ENCODE data around the gene TTLL10.

TTLL10 gene

DNA sequence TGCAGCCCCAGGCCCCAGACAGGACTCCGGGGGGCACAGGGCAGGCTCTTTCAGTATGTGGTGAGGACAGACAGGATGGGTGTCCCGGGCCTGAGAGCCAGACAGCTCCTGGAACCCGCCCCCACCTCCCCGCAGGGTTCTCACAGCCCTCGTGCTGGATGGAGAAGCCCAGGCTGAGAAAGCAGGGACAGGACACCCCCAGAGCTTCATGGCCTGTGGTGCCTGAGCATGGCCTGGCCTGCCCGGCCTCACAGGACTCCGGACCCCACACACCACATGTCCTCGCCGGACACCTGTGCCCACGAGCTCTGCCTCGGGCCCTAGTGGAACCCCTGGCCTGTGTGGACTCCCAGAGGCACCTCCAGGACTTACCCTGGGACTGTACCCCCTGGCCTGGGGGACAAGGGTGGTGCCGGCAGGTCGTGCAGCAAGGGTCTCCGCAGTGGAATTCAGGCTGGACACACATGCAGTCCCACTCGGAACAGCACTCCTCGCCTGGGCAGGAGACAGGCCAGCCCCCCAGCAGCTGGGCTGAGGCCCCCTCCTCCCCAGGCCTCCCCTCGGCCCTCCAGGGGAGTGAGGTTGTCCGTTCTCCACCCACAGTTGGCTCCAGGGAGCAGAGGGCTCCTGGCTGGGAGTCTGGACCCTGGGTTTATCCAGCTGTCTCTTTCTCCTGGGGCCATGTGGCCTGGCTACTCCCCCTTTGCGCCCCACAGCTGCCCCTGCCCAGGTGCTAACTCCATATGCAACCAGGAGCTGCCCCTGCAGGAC is 31.5 kb downstream of the TTLL10 start:
- DNase-seq (ENCODE audit: low read depth, low spot score) = no peak

DNA sequence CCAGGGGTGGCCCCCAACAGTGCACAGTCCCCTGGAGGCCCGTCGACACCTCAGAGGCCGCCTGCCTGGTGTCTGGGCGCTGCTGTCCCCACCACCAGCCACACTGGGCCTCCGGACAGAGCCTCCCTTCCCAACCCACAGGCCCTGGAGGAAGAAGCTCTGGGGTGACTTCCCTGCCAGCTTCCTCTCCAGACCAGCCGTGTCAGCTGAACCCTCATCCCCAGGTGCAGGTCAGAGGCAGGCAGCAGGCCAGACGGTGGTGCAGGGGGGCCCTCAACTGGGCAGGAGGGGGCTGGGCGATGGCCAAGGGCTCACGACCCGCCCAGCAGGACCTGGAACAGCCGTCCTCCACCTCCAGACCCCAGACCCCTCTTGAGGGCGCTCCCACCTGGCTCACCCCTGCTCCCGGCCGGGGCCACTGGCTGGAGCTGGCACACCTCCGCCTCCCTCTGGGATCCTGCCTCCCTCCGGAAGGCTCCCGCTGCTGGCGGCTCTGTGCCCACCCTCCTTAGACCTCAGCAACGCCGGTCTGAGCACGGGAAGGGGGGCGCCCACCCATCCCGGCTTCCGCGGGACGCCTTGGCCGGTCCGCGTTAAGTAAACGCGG is 32.2 kb downstream of the TTLL10 start:
- no peak for DNase-seq (ENCODE audit: low read depth, low spot score)

GRCh38 chr1:1206376-1206965 is 32.8 kb downstream of the TTLL10 start, which contains the start of gene TNFRSF18:
Gene TNFRSF18, minus strand, starts transcription at chr1:1206592. Its CDS starts 21 bp downstream, at chr1:1206571.
- DNase-seq (ENCODE audit: low read depth, low spot score) = no peak

GRCh38 chr1:1206966-1207531 is 33.4 kb downstream of the TTLL10 start:
- no peak for DNase-seq (ENCODE audit: low read depth, low spot score)

GRCh38 chr1:1207571-1207892 is 33.9 kb downstream of the TTLL10 start:
- no peak for DNase-seq (ENCODE audit: low read depth, low spot score)

DNA sequence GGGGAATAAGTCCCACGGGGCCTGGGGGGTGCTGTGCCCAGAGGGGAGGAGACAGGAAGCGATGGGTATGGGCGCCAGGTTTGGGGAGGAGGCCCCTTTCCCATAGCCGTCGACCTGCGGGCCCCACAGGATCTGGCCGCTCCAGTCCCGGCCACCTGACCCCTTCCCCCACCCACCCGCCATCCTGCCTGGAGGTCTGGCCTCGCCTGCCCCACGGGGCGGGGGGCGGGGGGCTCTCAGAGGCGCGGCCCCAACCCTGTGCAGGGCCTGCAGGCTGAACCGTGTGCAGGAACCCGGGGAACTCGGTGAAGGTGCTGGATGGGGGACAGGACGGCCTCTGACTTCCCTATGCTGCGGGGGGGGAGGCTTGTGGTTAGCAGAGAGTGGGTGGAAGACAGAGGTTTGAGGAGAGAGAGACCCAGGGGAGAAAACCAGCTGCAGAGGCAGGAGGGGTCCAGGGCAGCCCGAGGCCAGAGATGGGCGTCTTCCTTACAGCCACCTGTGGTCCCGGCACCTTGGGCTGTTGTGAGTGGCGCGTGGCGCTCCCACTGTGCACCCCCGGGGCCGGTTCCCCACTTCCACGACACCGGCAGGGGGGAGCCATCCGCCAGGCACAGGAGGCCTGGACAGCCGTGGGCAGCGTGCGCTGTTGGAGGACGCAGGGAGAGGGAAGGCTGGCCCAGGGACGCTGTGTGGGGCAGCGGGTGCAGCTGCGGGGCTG is 35.2 kb downstream of the TTLL10 start:
- no peak for DNase-seq (ENCODE audit: low read depth, low spot score)

DNA sequence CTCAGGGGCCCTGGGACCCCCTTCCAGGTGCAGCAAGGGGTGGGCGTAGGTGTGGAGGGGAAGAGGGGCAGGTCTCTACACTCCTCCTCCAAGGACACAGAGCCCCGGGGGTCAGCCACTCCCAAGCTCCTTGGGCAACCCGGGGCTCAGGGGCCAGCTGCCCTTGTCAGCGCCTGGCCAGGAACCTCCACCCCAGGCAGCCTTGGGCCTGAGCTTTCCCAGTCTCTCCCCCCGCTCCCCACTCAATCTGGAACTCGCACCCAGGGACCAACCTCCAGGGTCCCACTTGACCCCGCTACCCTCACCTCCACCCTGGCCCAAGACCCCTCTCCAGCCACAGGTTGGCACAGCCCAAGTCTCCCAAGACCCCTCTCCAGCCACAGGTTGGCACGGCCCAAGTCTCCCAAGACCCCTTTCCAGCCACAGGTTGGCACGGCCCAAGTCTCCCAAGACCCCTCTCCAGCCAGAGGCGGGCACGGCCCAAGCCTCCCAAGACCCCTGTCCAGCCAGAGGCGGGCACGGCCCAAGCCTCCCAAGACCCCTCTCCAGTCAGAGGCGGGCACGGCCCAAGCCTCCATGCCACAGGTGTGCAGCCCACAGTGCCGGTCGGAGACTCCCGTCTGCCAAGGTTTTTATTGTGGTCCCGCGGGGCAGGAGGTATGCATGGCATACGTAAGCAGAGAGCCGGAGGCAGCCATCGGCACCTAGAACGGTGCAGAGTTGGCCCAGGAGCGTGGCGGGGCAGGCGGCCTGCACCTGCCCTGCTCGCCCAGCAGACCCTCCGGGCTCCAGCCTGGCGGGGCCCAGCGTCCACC is 37.3 kb downstream of the TTLL10 start:
- DNase-seq (ENCODE audit: low read depth, low spot score) = no peak

DNA sequence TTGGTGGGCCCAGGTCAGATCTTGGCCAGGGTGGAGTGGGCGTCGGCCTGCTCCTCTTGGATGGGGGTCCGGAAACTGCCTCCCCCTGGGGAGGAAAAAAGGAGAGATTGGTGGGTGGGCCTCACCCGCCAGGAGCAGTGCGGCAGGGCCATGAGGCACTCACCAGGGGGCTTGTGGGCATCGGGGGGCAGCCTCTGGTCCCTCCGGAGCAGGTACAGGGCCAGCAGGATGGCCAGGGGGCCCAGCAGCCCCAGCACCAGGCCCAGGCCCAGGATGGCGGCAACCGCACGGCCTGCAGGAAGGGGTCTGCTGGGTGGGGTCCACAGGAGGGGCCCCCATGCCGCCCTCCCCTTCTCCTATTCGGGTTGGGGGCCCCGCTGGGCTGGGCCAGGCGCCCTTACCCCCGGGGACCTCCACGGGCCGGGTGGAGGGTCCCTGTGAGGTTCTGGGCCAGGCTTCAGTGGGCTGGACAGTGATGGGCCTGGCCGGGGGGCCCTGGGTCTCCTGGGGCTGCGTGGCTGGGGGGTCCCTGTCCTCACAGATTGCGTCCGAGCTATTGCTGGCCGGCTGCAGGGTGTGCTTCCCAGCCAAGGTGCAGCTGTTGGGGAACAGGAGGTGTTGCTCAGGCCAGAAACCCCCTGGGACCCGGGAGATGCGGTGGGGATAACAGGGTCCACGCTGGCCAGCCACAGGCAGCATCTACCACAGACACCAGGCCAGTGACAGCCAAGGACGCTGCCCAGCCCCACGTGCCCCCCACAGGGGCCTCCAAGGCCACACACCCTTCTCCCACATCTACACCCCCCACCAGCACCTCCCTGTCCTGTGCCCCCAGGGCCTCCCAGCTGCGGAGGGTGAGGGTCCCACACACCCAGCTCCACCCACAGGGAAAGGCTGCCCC is 38.1 kb downstream of the TTLL10 start:
- no peak for DNase-seq (ENCODE audit: low read depth, low spot score)

DNA sequence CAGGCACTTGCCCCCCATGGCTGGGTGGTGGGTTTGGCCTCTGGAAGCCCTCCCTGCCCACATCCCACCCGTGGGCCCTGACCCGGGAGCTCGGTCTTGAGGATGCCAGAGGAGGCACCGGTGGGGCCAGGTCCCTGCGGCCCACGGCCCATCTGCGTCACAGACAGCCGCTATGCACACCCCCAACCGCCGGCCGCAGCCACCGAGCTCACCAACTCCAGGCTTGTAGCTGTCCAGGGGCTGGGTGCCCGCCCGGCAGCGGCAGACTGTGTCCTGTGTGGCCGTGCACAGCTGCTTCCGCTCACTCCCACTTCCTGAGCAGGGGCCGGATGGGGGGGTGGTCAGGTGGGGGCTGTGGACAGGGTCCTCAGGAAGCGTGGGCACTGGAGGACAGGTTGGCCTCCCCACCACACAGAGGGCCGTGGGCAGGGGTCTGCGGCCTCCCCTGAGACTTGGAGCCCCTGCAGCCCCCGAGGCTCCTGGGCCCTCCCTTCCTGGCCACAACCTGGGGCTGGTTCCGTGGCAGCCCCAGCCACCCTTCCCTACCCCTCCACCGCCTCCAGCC is 39.2 kb downstream of the TTLL10 start:
- DNase-seq (ENCODE audit: low read depth, low spot score) = no peak

DNA sequence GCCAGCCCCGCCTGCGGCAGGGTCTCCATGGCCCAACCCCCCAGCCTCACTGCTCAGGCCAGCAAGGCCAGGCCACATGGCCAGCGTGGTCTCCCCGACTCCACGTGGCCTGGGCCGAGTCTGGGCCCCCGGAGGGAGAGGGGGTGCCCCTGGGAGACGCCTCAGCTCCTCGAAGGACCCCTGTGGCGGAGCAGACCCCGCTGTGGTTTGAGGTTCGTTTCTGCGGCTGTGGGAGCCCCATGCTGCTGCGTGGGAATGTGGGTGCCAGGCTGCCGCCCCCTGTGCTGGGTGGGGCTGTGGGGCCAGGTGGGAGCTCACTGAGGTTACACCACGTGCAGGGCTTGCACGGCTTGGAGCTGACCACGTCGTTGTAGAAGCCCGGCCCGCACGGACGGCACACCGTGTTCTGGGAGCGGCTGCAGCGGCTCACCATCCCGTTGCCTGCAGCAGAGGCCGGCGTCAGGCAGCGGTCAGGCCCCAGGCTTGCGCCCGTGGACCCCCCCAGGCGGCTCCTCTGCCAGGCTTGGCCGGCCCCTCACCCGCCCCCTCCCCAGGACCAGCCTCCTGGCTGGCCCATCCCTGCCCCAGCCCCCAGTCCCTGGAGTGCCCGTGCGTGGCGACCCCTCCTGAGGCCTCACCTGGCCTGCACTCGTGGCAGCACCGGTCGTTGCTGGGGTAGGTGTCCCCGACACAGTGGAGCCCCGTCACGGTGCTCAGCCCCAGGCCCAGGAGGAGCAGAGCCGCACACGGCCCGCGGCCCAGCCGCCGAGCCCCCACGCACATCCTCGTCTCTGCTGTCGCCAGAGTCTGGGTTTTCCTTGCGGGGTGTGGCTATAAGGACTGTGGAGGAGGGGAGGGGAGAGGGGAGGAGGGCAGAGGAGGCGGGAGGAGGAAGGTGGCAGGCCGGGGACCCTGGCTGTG is 39.9 kb downstream of the TTLL10 start, which contains the start of gene TNFRSF4:
Gene TNFRSF4, minus strand, starts transcription at position 809 of the 921 bp plus-strand sequence. Its CDS starts 26 bp downstream, at position 783.
- no peak for DNase-seq (ENCODE audit: low read depth, low spot score)

GRCh38 chr1:1215080-1215676 is 41.5 kb downstream of the TTLL10 start:
- DNase-seq (ENCODE audit: low read depth, low spot score) = no peak

- no peak for DNase-seq (ENCODE audit: low read depth, low spot score)
These were observed 42.4 kb downstream of the TTLL10 start for GRCh38 chr1:1215881-1216605.

- DNase-seq (ENCODE audit: low read depth, low spot score) = no peak
These were observed 43.3 kb downstream of the TTLL10 start for GRCh38 chr1:1216770-1217620.

- DNase-seq (ENCODE audit: low read depth, low spot score) = no peak
These were observed 44.2 kb downstream of the TTLL10 start for GRCh38 chr1:1217621-1218523.

DNA sequence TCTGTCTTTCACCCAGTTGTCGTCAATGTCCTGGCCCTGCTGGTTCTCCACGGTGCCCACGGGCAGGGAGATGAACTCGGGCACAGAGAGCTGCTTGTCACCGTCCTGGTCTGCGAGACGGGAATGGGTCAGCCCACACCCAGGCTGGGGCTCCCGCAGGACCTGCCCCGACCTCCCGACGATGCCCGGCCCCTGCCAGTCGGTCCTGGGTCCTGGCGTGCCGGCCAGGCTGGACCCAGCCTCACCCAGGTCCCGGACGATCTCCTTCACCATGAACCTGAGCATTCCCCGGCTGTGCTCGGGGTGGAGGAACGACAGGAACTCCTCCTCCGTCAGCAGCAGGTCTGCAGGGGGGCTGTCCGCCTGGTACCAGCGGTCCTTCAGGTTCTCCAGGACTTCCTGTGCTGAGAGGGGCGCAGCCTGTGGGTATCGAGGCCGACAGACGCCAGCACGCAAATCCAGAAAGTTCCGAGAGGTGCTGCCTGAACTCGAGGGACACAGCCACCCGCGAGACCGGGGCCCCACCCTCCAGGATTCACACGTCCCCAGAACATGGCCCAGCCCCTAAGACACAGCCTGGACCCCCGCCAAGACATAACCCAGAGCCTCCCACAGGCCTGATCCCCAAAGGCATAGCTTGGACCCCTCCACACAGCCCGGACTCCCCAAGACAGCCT is 45.0 kb downstream of the TTLL10 start:
- no peak for DNase-seq (ENCODE audit: low read depth, low spot score)

Data from activated CD4-positive, CD25-positive, alpha-beta regulatory T cell treated with anti-CD3 and anti-CD28 coated beads, Interleukin-2, amount 50 U/mL, for 16 hours (primary cell).